ENCODE measurements around the gene CEP57L1. TPM values are rescaled to one million over a fixed set of nuclear protein-coding genes. Genes with fewer than 3 reads are reported as not detected.
A peak's percentile ranks its signal among the peaks of the same experiment; 100 is the strongest.

Gene CEP57L1
- total and polyA plus RNA-seq, 9 of the 15 experiments (the other 6 are each of a cell fraction or from before 2014, with no cell fraction given) = 39.4 to 88.6 (median 61.8) TPM

DNA sequence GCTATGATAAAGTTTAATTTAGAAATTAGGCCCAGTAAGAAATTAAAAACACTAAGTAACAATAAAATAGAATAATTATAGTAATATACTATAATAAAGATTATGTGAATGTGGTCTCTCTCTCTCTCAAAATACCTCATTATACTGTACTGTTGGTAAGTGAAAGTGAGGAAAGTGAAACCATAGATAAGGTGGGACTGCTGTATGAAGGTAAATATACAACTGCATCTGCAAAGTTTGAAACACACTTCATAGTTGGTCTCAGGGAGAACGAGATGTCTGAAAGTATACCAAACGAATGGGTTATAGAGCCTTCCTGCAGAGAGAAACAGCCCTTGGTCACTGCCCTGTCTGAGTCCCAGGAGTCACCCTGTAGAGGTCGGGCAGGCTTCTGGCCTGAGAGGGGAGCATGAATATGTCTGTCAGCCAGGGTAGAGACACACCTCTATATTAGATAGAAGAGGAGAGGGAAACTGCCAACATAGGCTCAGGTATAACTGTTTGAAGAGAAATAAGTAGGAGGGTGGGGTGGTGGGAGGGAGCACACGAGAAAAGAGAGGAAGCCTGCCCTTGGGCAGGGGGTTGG, 32.4 kb upstream of the CEP57L1 start:
- Histone ChIP-seq H3K9ac (ENCODE audit: insufficient read depth in 1 of 2, low read depth in 2 of 2, low read length in 2 of 2) (no peak overlapping the region), H3K4me3 (no peak overlapping the region), H3K9me1 (ENCODE audit: control insufficient read depth, insufficient read depth, low read length) (no peaks in the 10 kb centered on the region), H3K79me2 (ENCODE audit: control insufficient read depth, insufficient read depth, low read length) (no peaks in the 10 kb centered on the region), H3K27ac (ENCODE audit: extremely low read depth, low read depth, low read length) (no peak overlapping the region), H3K36me3 (ENCODE audit: control insufficient read depth, insufficient read depth, low read length) (no peaks in the 10 kb centered on the region), H4K20me1 (replicated peaks; ENCODE audit: control insufficient read depth, insufficient read depth, low read length) (no peaks in the 10 kb centered on the region), H3K27me3 (ENCODE audit: control insufficient read depth in 2 of 2, insufficient read depth in 2 of 2, low read length in 2 of 2) (no peaks in the 10 kb centered on the region), H3K4me2 (ENCODE audit: insufficient read depth, low read length) (no peak overlapping the region), H2AFZ (ENCODE audit: low read depth, low read length) (no peak overlapping the region), H3K9me3 (replicated peaks; ENCODE audit: control insufficient read depth, insufficient read depth, low read depth, low read length) (no peaks in the 10 kb centered on the region), H3K4me1 (replicated peaks in 1 of 2; ENCODE audit: control insufficient read depth in 2 of 2, insufficient read depth in 2 of 2, low read length in 2 of 2) (no peaks in the 10 kb centered on the region; a peak in 1 of 5 replicates)
- ATAC-seq (0 out of 3 replicates have a peak, but pooled peaks have one; percentile 42), DNase-seq (ENCODE audit: extremely low read depth in 1 of 4, low spot score in 3 of 4) (no peak), FAIRE-seq (no peak)
- no TSS peak for BruUV-seq (replicated peaks)
- intact Hi-C loops (cut with micrococcal nuclease) = no loop called here
- CTCF ChIA-PET (ENCODE audit: low intra/inter-chr PET ratio) = interaction anchor here (0.6 kb wide), 1 partner anchor 10 kb away, joined by 3 read pairs; no protein-coding TSS in a partner anchor
- POLR2A ChIA-PET = interaction anchor here (1.5 kb wide), 1 partner anchor 8 kb away, joined by 4 read pairs; no protein-coding TSS in a partner anchor
- in situ Hi-C loops (cut with MboI) = loop anchor here (25.0 kb wide), 1 partner anchor 151 kb away; no protein-coding TSS in a partner anchor
- TF ChIP-seq ZNF354B (CRISPR knock-in tag; IDR thresholded peaks at IDR 0.05) = no peak
- no peak for TF ChIP-seq HNRNPK (IDR thresholded peaks at IDR 0.05; ENCODE audit: low read depth, low read length, poor library complexity, severe bottlenecking)
- TF ChIP-seq ZEB2 (IDR thresholded peaks at IDR 0.05) = no peak
- TF ChIP-seq HDGF (IDR thresholded peaks at IDR 0.05) = no peak
- 26% methylated on average over 3 of the region's 4 CpGs for WGBS (ENCODE audit: insufficient coverage, low coverage, missing lambda C conversion rate)

- no peak overlapping the region for H2AFZ ChIP-seq (ENCODE audit: low read depth, low read length)
- TF ChIP-seq NR3C1 (CRISPR knock-in tag; IDR thresholded peaks at IDR 0.05) = no peak
- TF ChIP-seq CEBPG (CRISPR knock-in tag; IDR thresholded peaks at IDR 0.05) = no peak
- TF ChIP-seq CEBPG (tag; conservative IDR thresholded peaks at IDR 0.05 in 1 of 2, IDR thresholded peaks at IDR 0.05 in 1 of 2) = peak in 1 of 2 experiments; percentile 62; a peak in 2 of 4 replicates
- TF ChIP-seq, protein P1, sequence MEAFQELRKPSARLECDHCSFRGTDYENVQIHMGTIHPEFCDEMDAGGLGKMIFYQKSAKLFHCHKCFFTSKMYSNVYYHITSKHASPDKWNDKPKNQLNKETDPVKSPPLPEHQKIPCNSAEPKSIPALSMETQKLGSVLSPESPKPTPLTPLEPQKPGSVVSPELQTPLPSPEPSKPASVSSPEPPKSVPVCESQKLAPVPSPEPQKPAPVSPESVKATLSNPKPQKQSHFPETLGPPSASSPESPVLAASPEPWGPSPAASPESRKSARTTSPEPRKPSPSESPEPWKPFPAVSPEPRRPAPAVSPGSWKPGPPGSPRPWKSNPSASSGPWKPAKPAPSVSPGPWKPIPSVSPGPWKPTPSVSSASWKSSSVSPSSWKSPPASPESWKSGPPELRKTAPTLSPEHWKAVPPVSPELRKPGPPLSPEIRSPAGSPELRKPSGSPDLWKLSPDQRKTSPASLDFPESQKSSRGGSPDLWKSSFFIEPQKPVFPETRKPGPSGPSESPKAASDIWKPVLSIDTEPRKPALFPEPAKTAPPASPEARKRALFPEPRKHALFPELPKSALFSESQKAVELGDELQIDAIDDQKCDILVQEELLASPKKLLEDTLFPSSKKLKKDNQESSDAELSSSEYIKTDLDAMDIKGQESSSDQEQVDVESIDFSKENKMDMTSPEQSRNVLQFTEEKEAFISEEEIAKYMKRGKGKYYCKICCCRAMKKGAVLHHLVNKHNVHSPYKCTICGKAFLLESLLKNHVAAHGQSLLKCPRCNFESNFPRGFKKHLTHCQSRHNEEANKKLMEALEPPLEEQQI (IDR thresholded peaks at IDR 0.05) = no peak
- TF ChIP-seq CEBPB (tag; IDR thresholded peaks at IDR 0.05) = 0 out of 2 replicates have a peak, but pooled peaks have one; percentile 22
- BruUV-seq (replicated peaks) = no TSS peak
- no peak overlapping the region for H3K4me3 ChIP-seq
- no peaks in the 10 kb centered on the region for H3K36me3 ChIP-seq (ENCODE audit: control insufficient read depth, insufficient read depth, low read length)
- ChIA-PET CTCF (ENCODE audit: low intra/inter-chr PET ratio) (interaction anchor here (2.4 kb wide), 1 partner anchor 527 kb away, joined by 13 read pairs; no protein-coding TSS in a partner anchor), POLR2A (interaction anchor here (0.6 to 1.1 kb wide), 3 partner anchors 10 to 803 kb away, joined by 3 to 4 read pairs (median 3); no protein-coding TSS in a partner anchor)
- WGBS (ENCODE audit: insufficient coverage, low coverage, missing lambda C conversion rate) = 45% methylated on average over 2 of the region's 2 CpGs
- ATAC-seq (no peak), DNase-seq (ENCODE audit: extremely low read depth in 1 of 4, low spot score in 3 of 4) (no peak), FAIRE-seq (no peak)
- intact Hi-C loops (cut with micrococcal nuclease) (loop anchor here (5.0 kb wide), 4 partner anchors 172 to 512 kb away; no protein-coding TSS in a partner anchor), in situ Hi-C loops (cut with MboI) (loop anchor here (5.0 to 25.0 kb wide), 2 partner anchors 157 to 522 kb away; no protein-coding TSS in a partner anchor)
- no peaks in the 10 kb centered on the region for H3K4me1 ChIP-seq (replicated peaks in 1 of 2; ENCODE audit: control insufficient read depth in 2 of 2, insufficient read depth in 2 of 2, low read length in 2 of 2)
- H3K9me3 ChIP-seq (replicated peaks; ENCODE audit: control insufficient read depth, insufficient read depth, low read depth, low read length) = no peaks in the 10 kb centered on the region
- H3K9me1 ChIP-seq (ENCODE audit: control insufficient read depth, insufficient read depth, low read length) = no peaks in the 10 kb centered on the region
- no peak overlapping the region for H3K9ac ChIP-seq (ENCODE audit: insufficient read depth in 1 of 2, low read depth in 2 of 2, low read length in 2 of 2)
- H3K27ac ChIP-seq (ENCODE audit: extremely low read depth, low read depth, low read length) = no peak overlapping the region
- no peak overlapping the region for H3K4me2 ChIP-seq (ENCODE audit: insufficient read depth, low read length)
- H3K27me3 ChIP-seq (ENCODE audit: control insufficient read depth in 2 of 2, insufficient read depth in 2 of 2, low read length in 2 of 2) = no peaks in the 10 kb centered on the region
- no peaks in the 10 kb centered on the region for H3K79me2 ChIP-seq (ENCODE audit: control insufficient read depth, insufficient read depth, low read length)
- no peaks in the 10 kb centered on the region for H4K20me1 ChIP-seq (replicated peaks; ENCODE audit: control insufficient read depth, insufficient read depth, low read length)
Measured at GRCh38 chr6:109069746-109070145, 25.6 kb upstream of the CEP57L1 start.
